Stimulated activated CD8-positive, alpha-beta memory T cell treated with anti-CD3 and anti-CD28 coated beads, Interleukin-2, amount 100 ng/mL, for 1 hour (primary cell): ENCODE results near the gene NFATC2.
A peak's percentile ranks its signal among the peaks of the same experiment; 100 is the strongest.

Experiments
- DNase-seq, 2 donors: peaks; one replicate each; pipeline ENCODE4 v3.0.0-alpha.2; 2020; ENCODE audit warnings: low read depth in 2 of 2

The NFATC2 gene

GRCh38 chr20:51412951-51413481 is 129.5 kb downstream of the NFATC2 start:
- no peak for DNase-seq

GRCh38 chr20:51412333-51412871 is 130.1 kb downstream of the NFATC2 start:
- DNase-seq: no peak

DNA sequence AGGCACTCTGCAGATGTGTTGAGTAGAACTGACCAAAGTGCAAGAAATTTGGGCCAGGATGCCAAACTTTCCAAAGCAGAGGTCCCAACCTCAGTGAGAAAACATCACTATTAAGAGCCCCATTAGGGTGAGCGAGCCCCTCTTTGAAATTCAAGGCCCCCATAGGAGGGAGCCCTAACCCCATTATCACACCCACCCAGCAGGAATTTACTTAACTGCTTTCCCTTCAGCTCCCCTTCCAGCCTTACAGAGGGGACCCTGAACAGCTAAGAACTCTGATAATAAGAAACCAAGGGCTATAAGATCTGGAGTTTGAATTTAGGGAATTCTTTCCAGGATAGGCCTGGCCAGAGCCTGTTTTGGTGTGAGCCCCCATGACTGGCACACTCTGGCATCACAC is 130.6 kb downstream of the NFATC2 start:
- no peak for DNase-seq

DNA sequence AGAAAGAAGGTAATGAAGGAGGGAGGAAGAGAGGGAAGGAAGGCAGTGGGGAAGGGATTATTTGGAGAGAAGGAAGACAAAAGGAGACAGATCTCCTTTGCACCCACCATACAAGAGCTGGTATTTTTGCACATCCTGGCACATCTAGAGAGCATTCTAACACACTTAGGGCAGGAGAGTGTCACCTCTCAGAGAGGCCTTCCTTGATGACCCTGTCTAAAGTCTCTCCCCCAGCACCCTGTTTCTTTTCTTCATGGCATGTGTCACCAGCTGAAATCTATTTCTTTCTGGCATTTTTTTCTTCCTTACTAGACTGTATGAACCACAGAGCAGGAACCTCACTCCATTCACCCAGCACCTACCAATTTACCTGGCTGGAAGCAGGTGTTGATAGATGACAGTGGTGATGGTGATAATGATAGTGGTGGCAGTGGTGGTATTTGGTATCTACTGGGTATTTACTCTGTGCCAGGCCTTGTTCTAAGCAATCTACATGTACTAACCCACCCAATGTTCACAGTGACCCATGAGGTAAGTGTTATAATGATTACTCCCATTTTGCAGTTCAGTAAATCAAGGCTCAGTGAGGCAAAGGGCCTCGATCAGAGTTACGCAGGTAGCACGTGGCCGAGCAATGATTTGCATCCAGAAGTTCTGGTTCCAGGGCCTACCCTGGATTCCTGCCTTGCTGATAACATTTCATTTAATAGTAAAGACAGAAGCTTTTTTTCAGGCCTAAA is 131.8 kb downstream of the NFATC2 start:
- DNase-seq: no peak

- no peak for DNase-seq
Measured at GRCh38 chr20:51409192-51409880, 133.2 kb downstream of the NFATC2 start.

DNA sequence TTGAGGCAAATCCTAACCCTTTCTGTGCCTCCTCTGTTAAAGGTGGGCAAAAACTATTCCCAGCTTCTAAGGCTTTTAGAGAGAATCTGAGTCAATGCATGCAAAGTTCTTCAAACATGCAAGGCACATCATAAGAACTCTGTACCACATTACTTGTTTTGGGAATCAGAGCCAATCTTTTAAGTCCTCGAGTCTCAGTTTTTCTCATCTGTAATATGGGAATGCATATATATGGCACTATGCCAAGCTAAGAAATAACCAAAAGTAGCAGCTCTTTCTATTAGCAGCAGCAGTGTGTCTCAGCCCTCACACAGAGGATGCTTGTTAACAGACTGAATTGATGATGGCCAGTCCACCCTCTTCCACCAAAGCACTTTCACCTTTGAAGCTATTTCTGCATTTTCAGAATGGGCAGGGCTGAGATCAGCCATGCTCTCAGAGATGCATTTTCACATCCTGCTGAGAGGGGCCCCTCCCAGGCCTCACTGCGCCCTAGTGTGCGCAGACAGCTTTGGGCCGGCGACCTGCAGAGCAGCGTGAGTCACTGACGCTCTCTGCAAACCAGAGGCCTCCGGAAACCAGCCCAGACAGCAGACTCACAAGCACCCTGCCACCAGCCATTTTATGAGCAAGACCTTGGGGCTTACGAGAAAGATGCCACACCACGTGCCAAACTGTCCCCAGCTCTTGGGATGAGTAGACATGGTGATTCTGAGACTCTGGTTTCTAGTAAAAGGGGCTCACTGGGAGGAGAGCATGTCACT is 138.0 kb downstream of the NFATC2 start:
- DNase-seq: peak; percentile 68 to 71

DNA sequence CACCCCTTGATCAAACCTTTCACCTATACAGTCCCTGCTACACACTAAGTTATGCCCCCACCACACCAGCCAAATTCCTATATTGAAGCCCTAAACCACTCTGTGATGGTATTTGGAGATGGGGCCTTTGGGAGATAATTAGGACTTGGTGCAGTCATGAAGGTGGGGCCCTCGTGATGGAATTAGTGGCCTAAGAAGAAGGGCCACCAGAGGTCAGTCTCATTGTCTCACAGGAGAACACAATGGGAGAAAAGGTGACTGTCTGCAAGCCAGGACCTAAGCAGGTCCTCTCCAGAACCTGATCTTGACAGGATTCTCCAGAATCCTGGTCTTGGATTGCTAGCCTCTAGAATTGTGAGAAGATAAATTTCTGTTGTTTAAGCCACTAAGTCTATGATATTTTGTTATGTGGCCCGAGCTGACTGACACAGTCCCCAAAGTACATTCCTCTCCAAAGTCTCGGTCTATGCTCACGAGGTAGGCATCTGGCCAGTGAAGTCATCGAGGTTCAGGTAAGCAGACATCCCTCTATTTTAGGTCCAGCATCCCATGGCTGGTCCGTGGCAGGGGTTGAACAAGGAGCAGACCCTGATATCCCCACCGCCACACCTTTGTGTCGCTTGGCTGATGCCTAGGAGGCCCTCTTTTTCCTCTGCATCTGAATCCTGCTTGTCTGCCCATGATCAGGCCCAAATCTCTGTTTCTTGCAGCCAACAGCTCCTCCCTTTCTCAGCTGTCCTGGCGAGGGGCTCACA is 138.9 kb downstream of the NFATC2 start:
- no peak for DNase-seq

DNA sequence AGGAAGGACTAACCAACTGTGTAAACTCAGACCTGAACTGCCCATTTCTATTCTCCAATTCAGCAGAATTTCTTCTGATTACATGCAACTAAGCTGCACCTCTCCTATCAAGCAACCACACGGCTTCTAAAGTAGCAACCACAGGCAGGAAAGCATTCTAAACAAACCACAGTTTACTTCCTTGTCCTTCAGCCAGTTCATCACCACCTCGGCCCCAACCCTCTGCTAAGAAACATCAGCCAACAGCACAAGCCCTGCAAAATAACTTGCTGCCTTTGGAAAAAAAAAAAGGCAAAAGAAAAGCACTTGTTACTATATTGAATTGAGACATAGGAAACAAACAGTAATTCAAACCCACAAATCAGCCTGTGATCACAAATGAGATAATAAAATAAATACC is 140.3 kb downstream of the NFATC2 start:
- DNase-seq: no peak

- no peak for DNase-seq
Measured at GRCh38 chr20:51401496-51401895, 141.0 kb downstream of the NFATC2 start.

DNA sequence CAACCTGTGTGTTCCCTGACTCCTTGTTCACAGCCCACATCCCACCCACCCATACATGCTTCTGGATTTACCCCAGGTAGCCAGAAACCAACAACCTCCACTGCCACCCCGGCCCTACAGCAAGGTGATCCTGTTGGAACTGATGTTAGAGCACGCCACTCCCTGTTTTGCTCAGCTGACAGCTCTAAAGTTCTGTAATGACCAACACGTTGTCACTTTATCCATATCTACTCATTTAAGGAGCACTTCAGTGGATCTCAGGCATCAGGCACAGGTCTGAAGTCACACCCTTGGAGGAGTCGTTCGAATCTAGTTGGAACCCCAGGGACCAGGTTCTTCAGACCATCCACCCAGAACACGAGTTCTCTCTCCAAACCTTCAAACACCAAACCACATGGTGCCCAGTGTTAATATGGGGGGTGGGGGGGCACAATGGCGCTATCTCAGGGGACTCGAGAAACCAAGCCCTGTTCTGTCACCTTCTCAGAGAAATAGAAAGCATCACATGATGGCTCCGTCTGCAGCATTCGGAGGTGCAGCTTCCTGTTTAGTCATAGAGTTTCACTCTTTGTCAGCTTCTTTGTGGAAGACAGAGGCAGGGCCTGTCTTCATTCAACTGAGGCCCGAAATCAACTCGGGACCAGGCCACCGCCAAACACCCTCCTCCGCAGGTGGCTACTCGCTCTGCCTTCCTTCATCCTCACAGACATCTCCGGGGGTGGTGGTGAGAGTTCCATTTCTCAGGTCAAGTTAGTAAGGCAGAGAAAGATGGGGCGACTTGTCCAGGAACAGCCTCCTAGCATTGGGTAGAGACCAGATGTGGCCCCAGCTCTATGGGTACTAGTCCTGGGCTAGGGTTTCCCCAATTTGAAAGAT is 142.2 kb downstream of the NFATC2 start:
- DNase-seq: peak; percentile 36 to 47

DNA sequence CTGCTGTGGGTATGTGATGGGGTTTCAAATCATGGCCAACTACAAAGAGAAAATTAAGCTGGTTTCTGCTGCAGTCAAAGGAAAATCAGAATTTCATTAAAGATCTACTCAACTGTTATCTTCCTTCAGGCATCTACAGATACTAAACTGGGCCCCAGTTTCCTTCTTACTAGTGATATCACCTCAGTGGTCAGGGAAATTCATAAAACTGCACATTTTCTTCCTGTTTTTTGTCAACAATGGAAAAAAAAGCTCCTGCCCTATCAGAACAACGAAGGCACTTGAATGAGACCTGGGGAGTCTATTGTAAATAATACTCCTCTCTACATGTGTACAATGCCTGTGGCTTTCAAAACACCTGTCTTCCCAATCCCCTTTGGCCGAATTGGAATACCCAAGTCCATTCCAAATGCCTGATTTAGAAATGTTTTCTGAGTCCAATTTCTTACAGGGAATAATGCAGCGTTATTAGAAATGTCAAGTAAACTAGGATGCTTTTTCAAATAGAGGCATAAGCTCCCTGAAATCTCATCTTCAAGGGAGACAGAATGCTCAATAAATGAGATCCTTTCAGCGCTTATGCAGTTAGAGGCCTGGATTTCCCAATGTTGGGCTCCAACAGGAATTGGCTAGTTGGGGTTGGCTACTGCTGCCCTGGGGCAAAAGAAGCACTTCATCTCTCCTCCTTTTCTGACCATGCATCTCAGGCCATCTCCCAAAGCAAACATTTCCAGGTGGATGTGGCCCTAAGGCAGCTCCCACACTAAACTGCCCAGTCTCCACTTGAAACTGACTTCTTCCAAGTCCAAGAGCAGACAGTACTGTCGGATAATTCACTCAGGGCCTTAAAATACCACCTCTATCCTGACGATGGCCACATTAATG is 143.3 kb downstream of the NFATC2 start:
- no peak for DNase-seq

GRCh38 chr20:51398552-51398951 is 144.0 kb downstream of the NFATC2 start:
- no peak for DNase-seq

- no peak for DNase-seq
Measured at GRCh38 chr20:51398083-51398482, 144.4 kb downstream of the NFATC2 start.

- DNase-seq: no peak
Measured at GRCh38 chr20:51397137-51397536, 145.4 kb downstream of the NFATC2 start.

- no peak for DNase-seq
Measured at GRCh38 chr20:51396365-51396909, 146.1 kb downstream of the NFATC2 start.

- DNase-seq: no peak
Measured at GRCh38 chr20:51394706-51395105, 147.8 kb downstream of the NFATC2 start.

GRCh38 chr20:51393571-51393970 is 148.9 kb downstream of the NFATC2 start:
- no peak for DNase-seq

- DNase-seq: no peak
Measured at GRCh38 chr20:51392614-51393186, 149.8 kb downstream of the NFATC2 start.

DNA sequence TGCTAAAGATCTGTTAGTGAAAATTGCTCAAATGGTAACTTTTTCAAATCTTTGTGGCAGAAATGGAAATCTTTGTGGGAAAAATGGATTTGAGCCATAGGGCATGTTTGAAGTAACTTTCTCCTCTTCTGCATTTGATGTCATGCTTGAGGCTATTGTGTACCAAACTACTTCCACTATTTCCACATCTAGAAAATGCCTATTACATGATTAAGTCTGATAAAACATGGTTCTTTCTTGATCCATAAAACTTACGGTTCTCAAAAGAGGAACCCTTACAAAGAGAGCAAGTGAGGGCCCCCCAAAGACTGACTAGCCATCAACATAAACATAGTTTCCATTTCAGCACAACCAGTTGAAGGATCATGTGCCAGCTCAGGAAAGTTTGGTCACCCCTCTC is 150.6 kb downstream of the NFATC2 start:
- DNase-seq: no peak
